ENCODE measurements around the gene IFT81.
"Not testable (repeated sequence)": the region's sequence is repeated elsewhere in the genome, so short reads cannot be mapped to it uniquely, and the experiment has no call there.

The IFT81 gene

DNA sequence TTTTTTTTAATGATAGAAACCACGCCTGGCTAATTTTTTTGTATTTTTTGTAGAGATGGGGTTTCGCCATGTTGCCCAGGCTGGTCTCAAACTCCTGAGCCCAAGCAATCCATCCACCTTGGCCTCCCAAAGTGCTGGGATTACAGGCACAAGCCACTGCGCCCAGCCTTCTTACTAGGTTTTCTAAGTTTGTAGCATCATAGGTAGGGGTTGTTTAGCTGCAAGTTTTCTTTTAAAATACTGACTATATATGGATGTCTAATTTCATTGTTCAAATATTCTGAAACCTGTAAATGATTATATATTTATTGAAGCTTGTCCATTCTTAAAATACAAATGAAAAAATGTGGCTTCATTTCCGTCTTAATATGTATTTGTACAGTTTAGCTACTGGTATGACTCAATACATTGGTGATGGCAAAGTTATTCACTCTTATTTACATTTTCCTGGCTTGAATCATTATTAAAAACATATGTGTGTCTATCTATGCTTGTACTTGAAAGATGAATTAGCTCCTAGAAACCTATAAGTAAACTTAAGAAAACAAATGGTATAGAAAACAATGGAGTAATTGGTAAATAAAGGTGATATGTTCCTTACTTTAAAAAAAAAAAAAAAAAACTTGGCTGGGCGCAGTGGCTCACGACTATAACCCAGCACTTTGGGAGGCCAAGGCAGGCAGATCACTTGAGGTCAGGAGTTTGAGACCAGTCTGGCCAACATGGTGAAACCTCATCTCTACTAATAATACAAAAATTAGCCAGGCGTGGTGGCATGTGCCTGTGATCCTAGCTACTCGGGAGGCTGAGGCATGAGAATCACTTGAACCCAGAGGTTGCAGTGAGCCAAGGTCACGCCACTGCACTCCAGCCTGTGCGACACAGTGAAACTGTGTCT is 87.7 kb downstream of the IFT81 start:
- DNase-seq, result peak; percentile 85

DNA sequence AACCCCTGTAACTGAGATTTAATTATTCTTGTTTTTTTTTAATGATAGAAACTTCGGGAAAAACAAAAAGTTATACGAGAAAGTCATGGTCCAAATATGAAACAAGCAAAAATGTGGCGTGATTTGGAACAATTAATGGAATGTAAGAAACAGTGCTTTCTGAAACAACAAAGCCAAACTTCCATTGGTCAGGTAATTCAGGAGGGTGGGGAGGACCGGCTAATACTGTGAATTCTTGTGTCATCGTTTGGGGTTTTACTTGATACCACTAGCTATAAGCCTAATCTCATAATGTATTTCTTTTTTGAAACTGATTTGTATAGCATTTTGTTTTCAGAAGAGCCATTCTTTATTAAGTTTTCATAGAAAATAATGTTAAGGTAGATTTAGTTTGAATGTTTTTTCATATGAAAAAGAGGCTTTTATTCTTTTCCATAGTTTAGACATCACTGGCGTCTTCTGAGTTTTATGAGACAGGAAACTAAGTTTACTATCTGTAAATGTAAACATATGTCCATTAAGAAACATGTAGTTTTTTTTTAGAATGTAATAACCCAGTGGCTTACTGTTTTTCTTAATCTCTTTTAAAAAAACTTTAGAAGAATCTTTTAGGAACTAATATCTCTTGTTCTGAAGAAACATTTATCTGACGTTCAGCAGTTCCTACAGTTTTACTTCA is 94.0 kb downstream of the IFT81 start:
- peak; percentile 8 for DNase-seq

DNA sequence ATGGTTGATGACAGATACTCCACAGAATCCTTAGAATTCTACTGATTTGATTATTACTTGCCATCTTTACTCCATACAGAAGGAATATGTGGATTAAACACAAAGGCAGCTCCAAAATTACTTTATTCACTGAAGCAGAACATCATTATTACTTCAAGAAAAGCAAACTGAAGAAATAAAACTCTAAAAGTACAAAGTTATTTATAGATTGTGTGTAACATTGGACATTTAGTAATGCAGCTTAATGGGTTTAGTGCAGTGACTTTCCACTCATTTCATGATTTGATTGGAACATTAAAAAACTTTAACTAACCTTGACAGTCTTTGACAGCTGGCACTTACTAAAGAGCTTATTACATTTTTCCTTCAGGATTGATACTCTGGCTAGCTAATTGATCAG is 97.9 kb downstream of the IFT81 start:
- DNase-seq, result no peak

DNA sequence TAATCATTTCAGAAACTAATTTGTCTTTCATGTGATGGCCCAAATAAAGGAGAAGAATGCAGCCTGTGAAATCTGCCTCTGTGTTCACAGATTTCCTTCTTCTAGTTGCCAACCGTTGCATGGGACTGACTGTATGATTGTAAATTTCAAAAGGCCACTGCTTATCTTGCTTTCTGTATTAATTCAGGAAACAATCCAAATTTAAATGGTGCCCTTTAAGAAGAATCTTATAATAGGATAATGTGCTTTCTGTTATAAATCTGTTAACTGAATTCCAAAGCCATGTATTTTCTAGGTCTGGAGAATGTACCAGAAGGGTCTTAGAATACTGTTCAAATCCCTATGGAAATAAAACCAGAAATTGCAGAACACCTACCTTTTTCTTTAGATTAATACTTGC is 98.3 kb downstream of the IFT81 start:
- no peak for DNase-seq

DNA sequence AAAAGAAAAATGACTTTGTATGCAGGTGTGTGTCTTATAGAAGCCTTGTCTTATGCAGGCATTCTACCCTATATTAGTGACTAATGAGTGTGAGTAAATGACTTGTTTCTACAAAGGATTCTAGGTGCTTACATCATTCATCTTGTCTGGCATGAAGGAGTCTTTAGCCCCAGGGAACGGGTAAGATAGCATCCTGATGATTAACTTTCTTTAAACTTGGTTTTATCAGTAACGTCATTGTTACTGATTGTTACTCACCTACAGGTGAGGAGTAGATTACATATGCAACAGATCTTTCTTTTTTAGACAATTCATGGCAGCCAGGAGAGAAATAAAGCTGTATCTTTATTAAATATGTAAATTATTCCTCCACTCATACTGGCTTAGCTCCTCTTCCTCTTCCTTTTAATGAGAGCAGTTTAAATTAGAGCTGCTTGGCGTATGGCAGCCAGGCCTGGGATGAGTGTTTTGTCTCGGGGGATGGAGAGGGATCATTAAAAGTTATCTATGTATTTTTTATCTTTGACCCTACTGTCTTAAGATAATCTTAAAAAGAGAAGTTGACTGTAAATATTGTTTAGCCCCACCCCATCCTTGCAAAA is 99.7 kb downstream of the IFT81 start:
- peak; percentile 85 for DNase-seq

DNA sequence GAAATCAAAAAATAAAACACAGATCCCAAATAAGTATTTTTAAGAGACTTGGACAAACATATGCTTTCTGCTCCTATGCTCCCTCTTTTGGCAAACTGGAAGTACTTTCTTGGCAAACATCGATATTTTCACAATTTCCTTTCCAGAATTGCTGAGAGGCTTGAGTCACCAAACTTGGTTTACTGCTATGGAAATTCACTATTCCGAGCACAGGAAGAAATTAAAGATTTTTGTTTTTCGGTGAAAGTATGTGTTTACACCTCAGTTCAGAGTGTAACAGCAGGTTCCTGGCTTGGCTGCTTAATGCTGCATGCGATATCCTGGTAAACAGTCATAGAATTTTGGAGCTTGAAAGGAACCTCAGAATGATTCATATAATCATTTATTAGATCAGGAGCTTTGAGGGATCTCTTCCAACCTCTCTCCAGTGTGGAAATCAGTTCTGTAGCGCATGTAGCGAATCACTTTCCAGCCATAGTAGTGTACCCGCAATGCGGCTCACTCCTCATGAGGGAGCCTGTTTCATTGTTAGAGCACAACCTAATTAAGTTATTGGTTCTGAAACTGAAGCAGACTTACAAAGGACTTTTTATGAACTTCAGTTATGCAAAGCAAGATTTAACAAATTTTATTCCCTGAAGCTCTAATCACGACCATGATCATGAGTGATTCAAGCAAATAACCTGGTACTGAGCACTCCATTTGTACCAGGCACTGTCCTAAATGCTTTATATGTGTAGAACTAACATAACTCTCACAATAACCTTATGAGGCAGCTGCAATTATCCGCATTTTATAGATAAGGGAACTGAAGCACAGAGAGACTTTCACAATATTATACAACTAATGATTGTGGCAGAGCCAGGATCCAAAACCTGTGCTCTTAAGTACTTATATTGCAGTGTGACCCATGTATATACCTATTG is 100.5 kb downstream of the IFT81 start:
- peak; percentile 78 for DNase-seq

DNA sequence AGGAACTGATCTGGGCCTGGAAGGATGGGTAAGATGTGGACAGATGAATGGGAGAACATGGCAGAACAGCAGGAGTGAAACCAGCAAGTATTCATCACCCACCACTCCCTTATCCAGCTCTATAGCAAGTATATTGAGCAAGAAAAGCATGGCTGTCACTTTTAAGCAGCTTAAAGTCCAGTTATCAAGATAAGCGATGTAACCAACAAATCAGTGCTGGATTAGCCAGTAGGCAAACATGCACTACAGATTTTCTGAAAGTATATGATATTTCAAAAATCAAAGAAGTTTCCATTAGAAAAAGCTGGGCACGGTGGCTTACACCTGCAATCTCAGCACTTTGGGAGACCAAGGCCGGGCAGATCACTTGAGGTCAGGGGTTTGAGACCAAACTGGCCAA is 103.0 kb downstream of the IFT81 start:
- no peak for DNase-seq

DNA sequence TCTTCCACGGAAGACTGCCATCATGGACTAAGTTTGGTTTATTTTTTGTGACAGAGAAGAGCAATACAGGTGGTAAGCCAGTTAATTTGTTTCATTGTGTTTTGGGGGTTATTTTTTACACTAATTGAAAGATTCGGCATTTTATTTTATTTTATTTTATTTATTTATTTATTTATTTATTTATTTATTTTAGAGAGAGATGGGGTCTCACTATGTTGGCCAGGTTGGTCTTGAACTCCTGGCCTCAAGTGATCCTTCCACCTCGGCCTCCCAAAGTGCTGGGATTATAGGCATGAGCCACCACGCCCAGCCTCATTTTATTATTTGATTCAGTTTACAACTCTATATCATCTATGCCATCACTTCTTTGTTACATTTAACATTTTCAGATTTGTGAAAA is 104.2 kb downstream of the IFT81 start:
- not testable (repeated sequence) for DNase-seq

DNA sequence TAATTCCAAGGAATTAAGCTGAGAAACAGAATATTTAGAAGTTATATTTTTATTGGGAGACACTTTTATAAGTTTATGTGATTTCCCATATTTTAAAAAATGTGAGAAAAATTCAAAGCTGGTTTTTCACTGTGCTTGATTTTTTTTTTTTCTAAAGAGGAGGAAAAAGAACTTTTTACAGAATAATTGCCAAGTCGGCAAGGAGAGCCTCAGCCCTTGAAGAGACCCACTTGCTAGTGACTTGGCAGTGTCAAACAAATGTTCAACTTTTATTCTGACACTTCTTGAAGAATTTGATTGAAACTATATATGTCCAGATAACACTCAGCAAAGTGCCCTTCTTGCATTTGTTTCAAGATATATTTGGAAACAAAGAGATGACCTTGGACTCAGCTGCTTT is 104.6 kb downstream of the IFT81 start:
- DNase-seq, result no peak

DNA sequence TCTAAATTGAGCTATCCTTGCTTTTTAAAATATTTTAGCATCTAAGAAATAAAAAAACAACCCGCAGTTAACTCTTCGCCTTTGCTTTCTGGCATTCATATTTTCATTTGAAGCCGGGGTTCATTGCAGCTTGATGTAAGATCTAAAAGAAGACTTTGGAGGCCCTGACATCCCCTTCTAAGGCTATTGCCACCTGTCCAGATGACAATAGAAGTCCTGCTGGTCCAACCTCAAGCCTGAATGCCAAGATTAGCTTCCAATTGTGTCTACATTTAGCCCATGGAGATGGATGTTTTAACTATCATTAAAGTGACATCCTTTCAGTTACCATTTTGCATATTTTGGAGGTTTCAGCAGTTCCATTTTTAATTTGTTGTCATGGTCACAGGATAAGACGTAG is 105.3 kb downstream of the IFT81 start:
- no peak for DNase-seq

DNA sequence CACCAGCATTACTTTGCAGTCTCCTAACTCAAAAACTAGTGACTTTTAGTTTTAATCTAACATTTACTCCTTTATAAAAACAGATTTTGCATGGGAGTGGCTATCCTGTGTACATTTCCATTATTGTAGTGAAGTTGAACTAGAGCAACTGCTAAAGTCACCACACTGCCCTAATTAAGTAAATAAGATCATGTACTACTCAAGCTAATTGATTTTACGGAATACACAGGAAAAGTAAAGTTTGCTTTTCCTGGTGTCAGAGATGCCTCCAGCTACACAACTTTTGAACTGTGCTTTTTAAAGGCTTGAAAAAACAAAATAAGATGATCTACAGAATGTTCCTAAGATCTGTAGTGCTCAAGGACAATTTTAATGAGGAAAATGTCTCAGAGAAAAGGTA is 106.5 kb downstream of the IFT81 start:
- DNase-seq, result no peak

DNA sequence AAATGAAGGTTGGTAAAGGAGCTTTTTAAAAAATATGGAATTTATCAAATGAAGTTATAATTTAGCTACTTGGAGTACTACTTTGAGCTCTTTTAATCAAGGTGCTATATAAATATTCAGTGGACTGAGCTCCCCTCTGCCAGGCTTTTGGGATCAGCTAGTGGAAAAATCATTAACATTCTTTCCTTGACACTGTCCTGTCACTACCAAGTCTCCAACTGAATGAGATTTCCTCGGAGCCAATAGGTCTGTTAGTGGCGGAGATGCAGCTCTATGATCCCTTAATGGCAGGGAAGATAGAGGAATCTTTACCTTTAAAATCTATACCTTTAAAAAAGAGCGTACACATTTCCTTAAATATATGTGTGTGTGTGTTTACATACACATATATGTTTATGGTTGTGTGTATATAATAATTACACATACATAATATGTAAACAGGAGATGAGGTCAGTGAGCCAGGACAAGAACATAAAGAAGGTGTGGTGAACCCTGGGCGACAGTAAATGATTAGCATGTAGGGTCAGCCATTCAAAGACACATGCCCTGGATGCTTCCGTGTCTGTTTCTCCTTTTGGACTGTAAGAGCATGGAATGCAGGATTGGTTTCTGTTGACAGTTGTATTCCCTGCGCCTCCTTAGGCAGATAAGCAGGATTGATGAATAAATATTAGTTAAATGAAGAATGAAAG is 109.2 kb downstream of the IFT81 start:
- DNase-seq, result no peak

DNA sequence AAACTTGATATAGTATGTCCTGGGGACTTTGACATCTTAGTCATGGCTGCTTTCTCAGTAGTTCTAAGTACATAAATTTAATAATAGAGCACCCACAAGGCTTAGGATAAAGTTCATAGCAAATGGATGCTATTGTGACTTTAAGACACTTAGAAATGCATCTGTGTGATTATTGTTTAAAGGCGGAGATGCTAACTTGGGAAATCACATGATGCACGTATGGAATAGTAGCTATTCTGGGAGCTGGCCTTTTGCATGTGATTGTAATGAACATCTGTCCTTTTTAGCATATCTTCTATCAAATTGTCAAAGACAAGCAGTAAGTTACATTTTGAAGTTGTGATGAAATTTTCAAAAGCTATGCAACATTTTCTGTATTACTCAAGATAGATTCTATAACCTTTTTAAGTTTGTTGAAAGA is 110.2 kb downstream of the IFT81 start:
- no peak for DNase-seq

DNA sequence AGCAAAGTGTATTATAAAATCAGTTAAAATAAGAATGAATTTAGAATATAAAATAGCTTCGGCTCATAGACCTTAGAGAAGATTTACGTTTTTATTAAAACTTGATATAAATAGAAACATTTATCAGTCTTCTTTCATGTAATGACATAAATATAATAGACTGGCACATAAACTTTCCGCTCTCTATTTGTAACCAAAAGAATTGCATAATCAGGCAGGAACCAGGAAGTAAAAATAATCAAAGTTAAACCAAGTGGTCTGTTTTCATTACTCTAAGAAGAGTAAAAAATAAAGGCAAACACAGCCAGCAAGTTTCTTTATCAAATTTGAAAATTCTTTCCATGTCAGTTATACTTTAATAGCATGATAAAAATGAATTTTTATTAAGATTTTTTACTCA is 110.6 kb downstream of the IFT81 start:
- no peak for DNase-seq

DNA sequence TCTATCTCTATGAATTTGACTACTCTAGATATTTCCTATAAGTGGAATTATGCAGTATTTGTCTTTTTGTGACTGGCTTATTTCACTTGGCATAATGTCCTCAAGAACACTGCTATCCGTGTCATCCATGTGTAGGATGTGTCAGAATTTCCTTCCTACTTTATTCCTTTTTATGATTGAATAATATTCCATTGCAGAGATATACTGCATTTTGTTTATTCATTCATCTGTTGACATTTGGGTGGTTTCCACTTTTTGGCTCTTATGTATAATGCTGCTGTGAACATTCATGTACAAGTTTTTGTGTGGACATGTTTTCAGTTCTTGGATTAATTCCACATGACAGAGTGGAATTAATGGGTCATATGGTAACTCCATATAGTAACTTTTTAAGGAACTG is 111.2 kb downstream of the IFT81 start:
- DNase-seq, result no peak

DNA sequence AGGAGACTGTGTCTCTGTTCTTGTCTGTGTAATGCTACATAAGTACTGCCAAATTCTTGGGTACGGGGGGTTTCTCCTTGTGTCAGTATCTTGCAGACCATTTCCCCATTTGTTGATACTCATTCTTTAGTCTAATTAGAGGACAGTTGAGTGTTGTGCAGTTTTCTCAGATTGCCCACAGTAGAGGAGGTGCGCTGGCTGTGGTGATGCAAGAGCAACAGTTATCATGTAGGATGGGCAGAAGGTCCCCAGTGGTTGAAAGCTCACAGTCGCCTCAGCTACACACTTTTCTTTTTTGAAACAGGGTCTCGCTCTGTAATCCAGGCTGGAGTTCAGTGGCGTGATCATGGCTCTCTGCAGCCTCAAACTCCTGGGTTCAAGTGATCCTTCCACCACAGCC is 119.1 kb downstream of the IFT81 start:
- no peak for DNase-seq

DNA sequence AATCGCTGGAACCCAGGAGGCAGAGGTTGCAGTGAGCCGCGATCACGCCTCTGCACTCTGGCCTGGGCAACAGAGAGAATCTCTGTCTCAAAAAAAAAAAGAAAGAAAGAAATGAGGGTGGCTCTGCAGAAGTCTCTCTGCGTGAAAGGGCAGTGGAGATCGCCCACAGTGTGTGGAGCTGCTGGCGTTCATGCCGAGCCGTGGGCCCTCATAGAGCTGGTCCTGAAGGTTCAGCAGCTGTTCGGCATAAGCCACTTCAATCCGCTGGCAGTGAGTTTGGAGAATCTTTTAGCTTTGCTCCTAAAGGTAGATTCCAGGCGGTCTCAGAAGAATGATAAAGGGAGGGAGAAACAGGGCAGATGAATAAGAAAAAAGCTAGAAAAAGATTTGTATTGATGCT is 120.2 kb downstream of the IFT81 start:
- no peak for DNase-seq

DNA sequence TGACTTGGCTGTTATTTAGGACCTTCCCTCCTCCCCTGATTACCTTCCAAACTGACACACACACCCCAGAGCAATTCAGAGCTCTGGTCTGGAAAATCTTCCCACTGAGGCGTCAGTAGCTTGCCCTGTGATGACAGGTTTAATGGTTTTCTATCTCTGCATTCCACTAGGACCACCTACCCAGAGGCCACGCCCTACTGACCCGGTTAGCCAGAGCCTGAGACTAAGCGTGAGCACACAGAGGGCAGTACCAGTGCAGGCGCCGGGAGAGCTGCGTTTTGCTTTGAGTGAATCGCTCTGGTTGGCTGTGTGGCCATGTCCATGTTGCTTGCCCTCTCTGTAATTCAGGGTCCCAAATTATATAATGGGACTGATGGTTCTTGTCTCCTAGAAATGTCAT is 120.7 kb downstream of the IFT81 start:
- DNase-seq, result no peak

DNA sequence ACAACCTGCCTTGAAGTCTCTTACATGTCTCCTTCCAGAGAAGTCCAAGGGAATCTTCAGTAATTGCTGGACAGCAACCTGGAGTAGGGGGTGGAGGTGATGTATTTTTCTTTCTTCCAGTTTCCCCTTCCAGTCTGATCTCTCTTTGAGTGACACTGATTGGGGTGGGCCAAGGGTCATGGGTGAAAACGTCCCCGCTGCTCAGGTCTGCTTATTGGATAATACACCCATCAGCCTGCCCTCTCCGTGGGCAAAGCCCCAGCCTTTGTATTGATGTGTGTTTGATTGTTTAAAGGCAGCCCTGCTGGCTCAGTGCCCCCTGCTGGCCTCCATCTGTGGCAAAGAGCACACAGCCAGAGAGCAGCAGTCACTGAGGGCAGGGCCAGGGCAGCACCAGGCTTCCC is 121.2 kb downstream of the IFT81 start:
- peak; percentile 36 for DNase-seq

DNA sequence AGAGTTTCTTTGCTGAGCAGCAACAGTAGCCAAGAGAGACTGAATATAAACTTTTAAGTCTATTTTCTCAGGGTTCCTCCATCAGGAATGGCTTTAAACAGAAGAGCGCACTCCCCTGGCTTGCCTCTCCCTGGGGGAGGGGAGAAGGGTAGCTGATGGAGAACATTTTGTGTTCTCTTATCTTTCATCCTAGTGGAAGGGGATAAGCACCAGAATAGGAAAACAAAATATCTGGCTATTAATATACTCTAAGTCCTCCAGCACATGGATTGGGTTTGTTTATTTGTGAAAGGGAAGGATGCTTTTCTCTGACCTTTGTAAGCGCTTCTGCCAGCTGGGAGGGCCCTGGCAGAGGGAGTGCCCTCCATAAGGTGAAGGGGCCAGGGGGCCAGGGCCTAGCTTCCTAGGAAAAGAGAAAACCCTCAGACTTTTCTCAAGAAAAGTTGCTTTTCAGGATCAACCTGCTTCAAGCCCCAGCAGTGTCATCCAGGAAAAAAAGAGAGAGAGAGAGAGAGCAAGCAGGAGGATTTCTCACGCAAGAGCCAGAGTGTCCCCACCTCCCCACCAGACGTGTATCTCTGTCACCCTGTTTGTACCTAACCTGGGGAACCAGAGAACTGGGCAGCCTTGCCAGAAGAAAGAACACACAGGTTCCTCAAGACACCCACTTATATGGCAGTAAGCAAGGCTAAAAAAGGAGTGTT is 122.6 kb downstream of the IFT81 start:
- no peak for DNase-seq

DNA sequence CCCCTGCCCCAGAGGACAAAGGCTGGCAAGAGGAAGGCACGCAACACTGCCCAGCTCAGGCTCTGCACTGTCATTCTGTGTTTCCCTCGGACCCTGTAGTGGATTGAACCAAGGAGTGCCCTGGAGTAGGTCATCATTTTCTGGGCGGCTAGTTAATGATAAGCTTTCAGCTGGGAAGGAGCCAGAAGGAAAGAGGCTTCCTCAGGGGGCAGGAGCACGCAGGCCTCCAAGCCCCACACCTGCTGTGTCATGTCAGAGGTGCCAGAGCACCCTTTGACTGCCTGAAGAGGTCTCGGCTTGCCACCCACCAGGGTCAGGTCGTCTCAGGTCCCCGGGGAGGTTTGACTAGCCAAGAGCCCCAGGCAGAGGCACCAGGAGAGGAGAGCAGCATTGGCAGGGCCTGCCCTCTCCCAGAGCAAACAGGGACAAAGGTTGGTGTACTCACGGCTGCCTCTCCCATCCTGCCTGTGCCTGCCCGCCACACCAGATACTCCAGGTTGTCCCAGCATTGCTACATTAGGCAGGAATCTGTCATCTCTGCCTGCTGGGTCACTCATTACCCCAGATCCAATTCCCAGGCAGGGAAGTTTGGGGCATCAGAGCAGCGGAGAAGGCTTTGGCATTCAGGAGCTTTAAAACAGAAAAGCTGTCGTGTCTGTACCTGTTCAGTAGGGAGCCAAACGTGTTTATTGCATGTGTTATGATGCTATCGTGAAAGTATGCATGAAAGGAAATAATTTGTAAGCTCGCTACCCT is 123.4 kb downstream of the IFT81 start:
- no peak for DNase-seq

Measured in EL (cell line).